ENCODE data around the gene ISCU.

The ISCU gene

GRCh38 chr12:108562348-108563135 lies at the start of gene ISCU:
TSS of gene ISCU (plus strand) at chr12:108562596. CDS start at chr12:108562623, 27 bp downstream.
- peak; percentile 100 for DNase-seq

GRCh38 chr12:108514468-108514972 lies 47.9 kb upstream of the ISCU start:
- peak; percentile 32 for DNase-seq

- peak; percentile 98 for DNase-seq
Observed at GRCh38 chr12:108514973-108515814, 47.2 kb upstream of the ISCU start, which contains the start of gene FICD. TSS of gene FICD (plus strand) at chr12:108515277. CDS start at chr12:108516973, 1,696 bp downstream.

GRCh38 chr12:108515916-108516315 lies 46.5 kb upstream of the ISCU start:
- DNase-seq: no peak

- no peak for DNase-seq
Observed at GRCh38 chr12:108516511-108517275, 45.7 kb upstream of the ISCU start.

- no peak for DNase-seq
Observed at GRCh38 chr12:108517288-108518100, 44.9 kb upstream of the ISCU start.

- DNase-seq: no peak
Observed at GRCh38 chr12:108518101-108518715, 44.2 kb upstream of the ISCU start.

- no peak for DNase-seq
Observed at GRCh38 chr12:108518716-108519496, 43.5 kb upstream of the ISCU start.

GRCh38 chr12:108519558-108519957 lies 42.8 kb upstream of the ISCU start:
- DNase-seq: no peak

GRCh38 chr12:108523365-108523764 lies 39.0 kb upstream of the ISCU start:
- DNase-seq: no peak

- DNase-seq: no peak
Observed at GRCh38 chr12:108525681-108526080, 36.7 kb upstream of the ISCU start.

- no peak for DNase-seq
Observed at GRCh38 chr12:108526482-108527165, 35.8 kb upstream of the ISCU start.

GRCh38 chr12:108527166-108527496 lies 35.3 kb upstream of the ISCU start:
- DNase-seq: no peak

GRCh38 chr12:108530161-108530560 lies 32.2 kb upstream of the ISCU start:
- DNase-seq: no peak

GRCh38 chr12:108531929-108532848 lies 30.2 kb upstream of the ISCU start:
- DNase-seq: no peak

GRCh38 chr12:108538146-108538545 lies 24.2 kb upstream of the ISCU start:
- no peak for DNase-seq

GRCh38 chr12:108538616-108539195 lies 23.7 kb upstream of the ISCU start:
- DNase-seq: no peak

GRCh38 chr12:108542320-108542719 lies 20.1 kb upstream of the ISCU start:
- no peak for DNase-seq

- DNase-seq: no peak
Observed at GRCh38 chr12:108543652-108544051, 18.7 kb upstream of the ISCU start.

All from activated CD4-positive, CD25-positive, alpha-beta regulatory T cell treated with anti-CD3 and anti-CD28 coated beads, Interleukin-2, amount 50 U/mL, for 72 hours (primary cell).